SU-DHL-6 (cell line): Measurements from ENCODE around the gene SH3GLB1.
A peak's percentile ranks its signal among the peaks of the same experiment; 100 is the strongest.
"Not testable (repeated sequence)": the region's sequence is repeated elsewhere in the genome, so short reads cannot be mapped to it uniquely, and the experiment has no call there.

Experiments
- H2AFZ ChIP-seq: fragments of 200-600 bp; sonication (generic); 2 replicates; pipeline ENCODE4 v1.6.1; 2014; ENCODE audit warnings: low read depth, mild to moderate bottlenecking, moderate library complexity, mixed read lengths, antibody characterized with exemption, low read length; ENCODE audit not compliant: severe bottlenecking
- H3F3A ChIP-seq: fragments of 200-600 bp; shearing (Covaris generic); 2 replicates; pipeline ENCODE4 v1.6.0; 2016; ENCODE audit warnings: antibody characterized with exemption, mild to moderate bottlenecking; ENCODE audit not compliant: insufficient read depth
- H3K27ac ChIP-seq: fragments of 200-600 bp; sonication (generic); 2 replicates; pipeline ENCODE4 v1.5.1; 2016; ENCODE audit warnings: low read depth, mild to moderate bottlenecking, low read length, moderate library complexity, mixed read lengths
- H3K27me3 ChIP-seq: fragments of 200-600 bp; sonication (generic), shearing (Covaris generic); 2 replicates; pipeline ENCODE4 v1.6.0; 2014; ENCODE audit warnings: mild to moderate bottlenecking, low read length
- H3K36me3 ChIP-seq: fragments of 200-600 bp; sonication (generic); 2 replicates; pipeline ENCODE4 v1.6.1; 2014; ENCODE audit warnings: mild to moderate bottlenecking, low read length, mixed read lengths
- H3K4me2 ChIP-seq: fragments of 300-600, 200-600 bp; shearing (Covaris generic), sonication (generic); 2 replicates; pipeline ENCODE4 v1.6.0; 2014; ENCODE audit warnings: low read length, low read depth, mild to moderate bottlenecking; ENCODE audit not compliant: poor library complexity, severe bottlenecking
- H3K4me3 ChIP-seq: fragments of 200-600 bp; sonication (generic); 2 replicates; pipeline ENCODE4 v1.5.1; 2014; ENCODE audit warnings: antibody characterized with exemption, low read length, mild to moderate bottlenecking, mixed read lengths; ENCODE audit not compliant: insufficient read depth, poor library complexity, severe bottlenecking
- H3K79me2 ChIP-seq: fragments of 200-600 bp; sonication (generic); 2 replicates; pipeline ENCODE4 v1.6.1; 2014; ENCODE audit warnings: mild to moderate bottlenecking, low read length, moderate library complexity; ENCODE audit not compliant: insufficient read depth
- H3K9ac ChIP-seq: fragments of 200-600 bp; sonication (generic); 2 replicates; pipeline ENCODE4 v1.7.0; 2014; ENCODE audit warnings: mild to moderate bottlenecking, low read length
- H3K9me2 ChIP-seq: fragments of 200-600 bp; sonication (generic); replicated peaks from 2 replicates; pipeline ENCODE4 v1.6.1; 2014; ENCODE audit warnings: low read length; ENCODE audit not compliant: insufficient read depth
- H3K9me3 ChIP-seq: fragments of 200-600 bp; sonication (generic); 2 replicates; pipeline ENCODE4 v1.6.1; 2014; ENCODE audit warnings: low read length, mixed read lengths; ENCODE audit not compliant: insufficient read depth
- H4K20me1 ChIP-seq: fragments of 200-600 bp; sonication (generic); 2 replicates; pipeline ENCODE4 v1.6.1; 2014; ENCODE audit warnings: low read depth, mild to moderate bottlenecking, antibody characterized with exemption, low read length, moderate library complexity, mixed read lengths
- CTCF ChIP-seq: fragments of 200-600 bp; sonication (generic); IDR thresholded peaks from one replicate; pipeline ENCODE4 v1.5.1; 2017; ENCODE audit warnings: antibody characterized with exemption, mild to moderate bottlenecking, low read length, moderate library complexity; ENCODE audit not compliant: insufficient read depth, poor library complexity, severe bottlenecking
- EZH2phosphoT487 ChIP-seq: fragments of 200-600 bp; sonication (generic), shearing (Covaris generic); conservative IDR thresholded peaks from 2 replicates; pipeline ENCODE4 v1.6.1; 2018; ENCODE audit warnings: mild to moderate bottlenecking, antibody characterized with exemption, low read length, moderate library complexity, mixed read lengths

SH3GLB1 gene

GRCh38 chr1:86701731-86702130 lies 2.6 kb upstream of the SH3GLB1 start:
- Histone ChIP-seq H2AFZ (no peak overlapping the region), H4K20me1 (no peaks in the 10 kb centered on the region; the same call in 1 of the 2 replicates), H3K4me2 (no peak overlapping the region), H3F3A (peaks cover 4% of the 10 kb centered on the region; the same call in 1 of the 2 replicates), H3K9ac (no peak overlapping the region), H3K9me2 (no peaks in the 10 kb centered on the region), H3K79me2 (peaks cover 19% of the 10 kb centered on the region), H3K27me3 (no peaks in the 10 kb centered on the region), H3K4me3 (no peak overlapping the region), H3K27ac (no peak overlapping the region), H3K36me3 (no peaks in the 10 kb centered on the region), H3K9me3 (no peaks in the 10 kb centered on the region)
- TF ChIP-seq EZH2phosphoT487, result no peak
- TF ChIP-seq CTCF, result no peak

- not testable (repeated sequence) for H4K20me1 ChIP-seq, H3F3A ChIP-seq, H3K36me3 ChIP-seq, H3K9me2 ChIP-seq, H3K9me3 ChIP-seq, H3K27me3 ChIP-seq
- Histone ChIP-seq H3K79me2 (peaks cover 32% of the 10 kb centered on the region), H3K4me3 (peak overlapping the region; percentile 76), H3K9ac (peak overlapping the region; percentile 66; the same call in 1 of the 2 replicates), H3K4me2 (peak overlapping the region; percentile 88), H2AFZ (peak overlapping the region; percentile 83), H3K27ac (0 out of 2 replicates have a peak overlapping the region, but pooled peaks have one; percentile 80)
Observed at GRCh38 chr1:86702954-86703494, 1.4 kb upstream of the SH3GLB1 start.

- H3K9me3 ChIP-seq, result no peaks in the 10 kb centered on the region
- H3K27ac ChIP-seq, result peak overlapping the region; percentile 80
- no peaks in the 10 kb centered on the region for H3K9me2 ChIP-seq
Observed at GRCh38 chr1:86703696-86704457, 499 bp upstream of the SH3GLB1 start.

More at GRCh38 chr1:86703696-86704457, 499 bp upstream of the SH3GLB1 start:
- peak overlapping the region; percentile 76 for H3K4me3 ChIP-seq
- H3K36me3 ChIP-seq, result 0 out of 2 replicates have a peak, but pooled peaks cover 5% of the 10 kb centered on the region
- peak overlapping the region; percentile 66 for H3K9ac ChIP-seq
- TF ChIP-seq CTCF (no peak), EZH2phosphoT487 (no peak)
- H3K4me2 ChIP-seq, result peak overlapping the region; percentile 88
- no peaks in the 10 kb centered on the region; the same call in 1 of the 2 replicates for H4K20me1 ChIP-seq
- peak overlapping the region; percentile 83 for H2AFZ ChIP-seq
- H3K27me3 ChIP-seq, result no peaks in the 10 kb centered on the region
- peaks cover 4% of the 10 kb centered on the region; the same call in 1 of the 2 replicates for H3F3A ChIP-seq
- peaks cover 40% of the 10 kb centered on the region for H3K79me2 ChIP-seq
